ENCODE results near the gene FASTKD3.

GRCh38 chr5:7868773-7869473 lies at the start of gene FASTKD3, which contains the start of gene MTRR:
- TF ChIP-seq CTCF (conservative IDR thresholded peaks at IDR 0.05 in 1 of 2, IDR thresholded peaks at IDR 0.05 in 1 of 2; ENCODE audit: low read depth in 1 of 2, low read length in 2 of 2) (no peak), EZH2 (IDR thresholded peaks at IDR 0.05; ENCODE audit: low read length, missing control alignments) (no peak)

Measured in fibroblast of lung (primary cell).